Retinal pigment epithelial cell (primary cell): Measurements from ENCODE around the gene MIOS.
A peak's percentile ranks its signal among the peaks of the same experiment; 100 is the strongest.

Experiments used
- DNase-seq: peaks from one replicate; pipeline ENCODE4 v3.0.0-alpha.2; 2010; ENCODE audit warnings: low read depth
- H3K4me3 ChIP-seq: 2 replicates; pipeline ENCODE4 v1.5.1; 2011; ENCODE audit warnings: mild to moderate bottlenecking, low read length, control low read depth, moderate library complexity
- CTCF ChIP-seq: conservative IDR thresholded peaks from 2 replicates; pipeline ENCODE4 v1.5.1; 2011; ENCODE audit warnings: low read depth, low read length, control low read depth, inconsistent platforms

The MIOS gene

GRCh38 chr7:7566651-7567611 is at the start of gene MIOS:
MIOS (plus strand) TSS chr7:7566884; CDS start chr7:7572476, 5,592 bp downstream.
- H3K4me3 ChIP-seq = peak within 1 kb of the TSS; percentile 77

GRCh38 chr7:7517754-7518153 is 48.9 kb upstream of the MIOS start:
- no peak for DNase-seq
- no peak overlapping the region for H3K4me3 ChIP-seq
- no peak for TF ChIP-seq CTCF

More at GRCh38 chr7:7566651-7567611, at the start of gene MIOS:
- no peak for TF ChIP-seq CTCF
- peak; percentile 13 for DNase-seq

DNA sequence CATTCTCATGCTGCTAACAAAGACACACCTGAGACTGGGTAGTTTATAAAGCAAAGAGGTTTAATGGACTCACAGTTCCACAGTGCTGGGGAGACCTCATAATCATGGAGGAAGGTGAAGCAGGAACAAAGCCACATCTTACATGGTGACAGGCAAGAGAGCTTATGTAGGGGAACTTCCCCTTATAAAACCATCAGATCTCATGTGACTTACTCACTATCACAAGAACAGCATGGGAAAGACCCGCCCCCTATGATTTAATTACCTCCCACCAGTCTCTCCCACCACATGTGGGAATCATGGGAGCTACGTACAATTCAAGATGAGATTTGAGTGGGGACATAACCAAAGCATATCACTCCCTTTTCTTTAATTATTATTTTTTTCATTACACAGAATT is 47.6 kb upstream of the MIOS start:
- TF ChIP-seq CTCF = no peak
- DNase-seq = no peak
- no peak overlapping the region for H3K4me3 ChIP-seq

DNA sequence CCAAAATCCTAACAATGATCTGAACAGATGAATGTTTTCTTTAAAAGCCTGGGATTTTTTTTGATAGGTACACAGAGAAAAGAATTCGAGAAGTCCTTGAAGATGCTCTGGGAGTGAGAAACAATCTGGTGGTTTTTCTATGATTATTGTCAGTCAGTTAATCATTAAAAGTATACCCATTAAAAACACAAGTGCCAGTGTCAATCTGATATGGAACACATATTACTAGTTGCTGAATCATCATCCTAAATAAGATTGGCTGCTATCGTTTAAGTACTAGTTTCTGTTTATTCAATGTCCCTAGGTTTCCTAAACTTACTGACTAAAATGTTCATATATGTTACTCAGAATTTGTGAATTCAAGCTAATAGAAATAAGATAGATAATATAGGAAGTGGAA is 47.2 kb upstream of the MIOS start:
- no peak for DNase-seq
- TF ChIP-seq CTCF = no peak
- no peak overlapping the region for H3K4me3 ChIP-seq

- H3K4me3 ChIP-seq = no peak overlapping the region
- TF ChIP-seq CTCF = peak; percentile 19
- DNase-seq = no peak
Measured at GRCh38 chr7:7521259-7521658, 45.4 kb upstream of the MIOS start.

- DNase-seq = no peak
- TF ChIP-seq CTCF = no peak
- no peak overlapping the region for H3K4me3 ChIP-seq
Measured at GRCh38 chr7:7522421-7522820, 44.3 kb upstream of the MIOS start.

GRCh38 chr7:7524121-7524520 is 42.6 kb upstream of the MIOS start:
- H3K4me3 ChIP-seq = no peak overlapping the region
- TF ChIP-seq CTCF = no peak
- no peak for DNase-seq
